ENCODE results near the gene ASPSCR1.

ASPSCR1 gene

DNA sequence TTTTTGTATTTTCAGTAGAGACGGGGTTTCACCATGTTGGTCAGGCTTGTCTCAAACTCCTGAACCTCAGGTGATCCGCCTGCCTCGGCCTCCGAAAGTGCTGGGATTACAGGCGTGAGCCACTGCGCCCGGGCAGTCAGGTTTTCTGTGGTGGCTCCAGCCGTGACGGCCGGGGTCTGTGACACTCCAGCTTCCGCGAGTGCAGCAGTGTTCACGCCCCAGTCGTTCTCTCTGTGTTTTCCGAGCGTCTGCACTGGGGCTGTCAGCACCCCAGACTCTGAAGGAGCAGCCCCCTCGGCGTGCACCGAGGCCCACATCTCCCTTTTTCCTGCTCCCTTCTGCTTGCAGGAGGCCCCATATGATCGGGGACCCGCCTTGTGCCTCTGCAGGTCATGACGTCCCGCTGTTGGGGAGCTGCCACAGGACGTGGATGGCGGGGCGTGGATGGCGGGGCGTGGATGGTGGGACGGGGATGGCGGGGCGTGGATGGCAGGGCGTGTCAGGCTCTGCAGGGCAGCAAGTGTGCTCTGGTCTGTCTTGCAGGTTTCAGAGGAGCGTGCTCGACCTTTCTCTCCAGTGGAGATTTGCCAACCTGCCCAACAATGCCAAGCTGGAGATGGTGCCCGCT, 5.7 kb downstream of the ASPSCR1 start:
- DNase-seq = no peak

DNA sequence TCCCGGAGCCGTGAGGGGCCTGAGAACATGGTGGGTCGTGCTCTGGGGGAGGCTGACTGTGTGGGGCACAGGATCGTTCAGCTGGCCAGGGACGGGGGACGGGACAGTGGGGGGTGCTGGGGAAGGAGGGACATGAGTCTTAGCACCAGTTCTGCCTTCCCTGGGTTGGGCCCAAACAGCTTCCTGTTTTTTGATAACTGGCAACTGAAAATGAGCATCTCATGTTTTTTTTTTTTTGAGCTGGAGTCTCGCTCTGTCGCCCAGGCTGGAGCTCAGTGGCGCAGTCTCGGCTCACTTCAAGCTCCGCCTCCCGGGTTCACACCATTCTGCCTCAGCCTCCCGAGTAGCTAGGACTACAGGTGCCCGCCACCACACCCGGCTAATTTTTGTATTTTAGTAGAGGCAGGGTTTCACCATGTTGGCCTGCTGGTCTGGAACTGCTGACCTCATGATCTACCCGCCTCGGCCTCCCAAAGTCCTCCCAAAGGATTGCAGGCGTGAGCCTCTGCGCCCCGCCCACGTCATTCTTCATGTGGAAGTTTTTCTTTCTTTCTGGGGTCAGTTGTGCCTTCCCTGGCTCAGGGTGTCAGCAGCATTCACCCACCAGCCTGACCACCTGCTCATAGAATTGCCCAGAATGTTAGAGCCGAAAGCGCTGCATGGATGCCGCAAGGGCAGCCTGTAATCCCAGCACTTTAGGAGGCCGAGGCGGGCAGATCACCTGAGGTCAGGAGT, 6.4 kb downstream of the ASPSCR1 start:
- no peak for DNase-seq

DNA sequence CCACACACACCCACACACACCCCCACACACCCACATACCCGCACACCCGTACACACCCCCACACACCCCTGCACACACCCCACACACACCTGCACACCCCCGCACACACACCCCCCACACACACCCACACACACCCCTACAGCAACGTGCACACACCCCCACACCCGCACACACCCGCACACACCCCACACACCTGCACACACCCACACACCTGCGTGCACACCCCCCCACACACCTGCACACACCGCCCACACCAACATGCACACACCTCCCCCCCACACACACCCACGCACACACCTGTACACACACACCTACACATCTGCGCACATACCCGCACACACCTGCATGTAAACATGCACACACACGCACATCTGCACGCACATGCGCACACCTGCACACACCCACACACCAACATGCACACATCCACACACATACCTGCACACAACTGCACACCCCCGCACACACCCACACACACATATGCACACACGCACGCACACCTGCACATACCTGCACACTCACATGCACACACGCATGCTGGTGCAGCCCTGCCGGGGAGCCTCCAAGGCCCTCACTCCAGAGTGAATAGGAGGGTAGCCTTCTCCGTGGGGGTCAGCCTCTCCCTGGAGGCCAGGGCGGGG, 7.5 kb downstream of the ASPSCR1 start:
- DNase-seq = no peak

DNA sequence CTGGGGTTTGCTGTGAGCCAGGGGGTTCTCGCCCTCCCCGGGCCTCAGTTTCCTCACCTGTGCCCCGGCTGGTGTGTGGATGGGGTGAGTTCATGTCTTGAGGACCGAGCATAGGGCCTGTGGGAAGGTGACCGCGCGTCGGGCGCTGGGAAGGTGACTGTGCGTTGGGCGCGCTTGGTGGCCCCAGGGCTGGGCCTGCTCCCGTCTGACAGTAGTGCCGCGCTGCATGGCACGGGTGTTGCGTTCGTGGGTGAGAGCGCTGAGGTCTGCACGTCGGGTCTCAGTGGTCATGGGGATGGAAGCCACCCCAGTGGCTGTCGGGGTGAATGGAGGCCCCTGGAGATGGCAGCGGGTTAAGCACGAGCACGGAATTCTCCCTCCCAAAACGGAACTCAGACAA, 9.2 kb downstream of the ASPSCR1 start:
- DNase-seq = no peak

DNA sequence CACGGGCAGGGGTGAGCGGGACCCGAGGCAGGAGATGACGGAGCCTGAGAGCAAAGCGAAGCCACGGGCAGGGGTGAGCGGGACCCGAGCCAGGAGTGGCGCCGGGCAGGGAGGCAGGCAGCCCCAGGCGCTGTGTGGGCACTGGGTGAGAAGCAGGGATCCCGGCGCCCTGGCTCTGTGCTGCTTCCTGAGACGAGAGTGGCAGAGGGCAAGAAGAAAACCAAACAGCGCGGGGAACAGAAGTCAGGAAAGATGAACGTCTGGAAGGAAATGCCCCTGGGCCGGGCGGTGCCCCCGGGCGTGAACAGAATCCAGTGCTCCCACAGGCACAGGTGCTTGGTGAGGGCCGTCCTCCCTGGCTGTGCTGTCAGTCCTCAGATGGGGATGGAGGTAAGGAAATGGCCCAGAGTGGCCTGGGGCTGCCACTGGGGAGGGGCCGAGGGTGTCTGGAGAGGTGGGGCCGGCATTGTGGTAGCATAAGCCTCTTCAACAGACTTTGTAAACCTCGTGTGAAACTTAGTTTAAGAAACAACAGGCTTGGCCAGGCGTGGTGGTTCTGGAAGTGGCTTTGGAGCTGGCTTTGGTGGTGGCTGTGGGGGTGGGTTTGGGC, 9.8 kb downstream of the ASPSCR1 start:
- DNase-seq = no peak

DNA sequence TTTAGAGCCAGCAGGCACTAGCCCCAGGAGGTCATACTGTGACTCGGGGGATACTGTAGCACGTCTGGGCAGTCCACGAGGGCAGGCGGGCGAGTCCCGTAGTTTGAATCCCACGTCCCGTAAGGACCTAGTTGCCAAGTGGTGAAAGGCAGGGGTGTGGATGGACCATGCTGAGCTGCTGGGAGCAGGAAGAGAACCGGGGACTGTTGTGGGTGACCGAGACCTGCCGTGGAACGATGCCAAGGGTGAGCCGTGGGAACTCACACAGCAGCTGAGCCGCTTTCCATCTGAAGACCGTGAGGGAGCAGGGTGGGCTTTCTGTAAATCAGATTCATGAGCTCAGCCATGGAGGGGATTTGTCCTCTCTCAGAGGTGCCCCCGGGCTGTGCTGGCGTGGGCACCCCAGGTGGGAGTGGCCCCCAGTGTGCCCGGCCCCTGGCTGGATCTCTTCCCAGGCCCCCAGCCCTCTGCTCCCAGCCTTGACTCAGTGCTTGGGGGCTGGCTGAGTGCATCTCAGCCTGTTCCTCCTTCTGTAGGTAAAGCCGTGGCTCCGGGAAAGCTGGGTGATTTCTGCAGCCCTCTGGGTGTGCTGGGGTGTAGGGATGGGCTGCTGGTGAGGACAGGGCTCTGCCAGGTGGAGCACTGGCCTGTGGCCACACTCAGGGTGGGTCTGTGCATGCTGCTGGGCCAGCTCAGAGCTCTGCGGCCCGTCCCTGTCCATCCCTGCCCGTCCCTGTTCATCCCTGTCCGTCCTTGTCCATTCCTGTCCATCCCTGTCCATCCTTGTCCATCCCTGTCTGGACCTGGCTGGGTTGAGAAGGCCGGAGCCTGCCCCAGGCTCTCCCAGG, 13.6 kb downstream of the ASPSCR1 start:
- DNase-seq = no peak

DNA sequence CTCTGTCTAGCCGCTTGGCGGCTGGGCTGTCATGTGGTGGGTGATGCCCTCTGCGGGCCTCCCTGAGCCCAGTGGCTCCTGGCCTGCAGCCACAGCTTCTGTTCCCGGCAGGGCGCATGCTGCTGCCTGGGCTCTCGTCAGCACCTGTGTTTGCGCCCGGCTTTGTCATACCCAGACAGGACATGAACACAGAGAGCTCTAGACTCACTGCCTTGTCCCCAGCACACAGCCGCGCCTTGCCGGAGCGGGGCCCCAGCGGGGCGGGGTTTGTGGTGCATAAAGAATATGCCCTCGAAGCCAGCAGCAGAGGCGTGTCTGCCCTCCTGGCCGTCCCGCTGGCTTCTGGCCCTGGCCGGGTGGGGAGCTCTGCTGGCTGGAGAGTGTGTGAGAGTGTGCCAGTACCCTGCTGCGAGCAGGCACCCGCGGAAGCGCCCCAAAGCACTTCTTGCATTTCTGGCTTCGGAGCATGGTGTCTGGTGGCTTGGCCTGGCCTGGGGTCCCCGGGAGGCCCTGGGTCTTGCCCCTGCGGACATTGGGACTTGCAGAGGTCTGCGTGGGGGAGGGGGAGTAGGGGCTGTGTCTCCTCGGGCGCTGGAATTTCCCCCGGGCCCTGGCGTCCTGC, 14.4 kb downstream of the ASPSCR1 start:
- DNase-seq = no peak

DNA sequence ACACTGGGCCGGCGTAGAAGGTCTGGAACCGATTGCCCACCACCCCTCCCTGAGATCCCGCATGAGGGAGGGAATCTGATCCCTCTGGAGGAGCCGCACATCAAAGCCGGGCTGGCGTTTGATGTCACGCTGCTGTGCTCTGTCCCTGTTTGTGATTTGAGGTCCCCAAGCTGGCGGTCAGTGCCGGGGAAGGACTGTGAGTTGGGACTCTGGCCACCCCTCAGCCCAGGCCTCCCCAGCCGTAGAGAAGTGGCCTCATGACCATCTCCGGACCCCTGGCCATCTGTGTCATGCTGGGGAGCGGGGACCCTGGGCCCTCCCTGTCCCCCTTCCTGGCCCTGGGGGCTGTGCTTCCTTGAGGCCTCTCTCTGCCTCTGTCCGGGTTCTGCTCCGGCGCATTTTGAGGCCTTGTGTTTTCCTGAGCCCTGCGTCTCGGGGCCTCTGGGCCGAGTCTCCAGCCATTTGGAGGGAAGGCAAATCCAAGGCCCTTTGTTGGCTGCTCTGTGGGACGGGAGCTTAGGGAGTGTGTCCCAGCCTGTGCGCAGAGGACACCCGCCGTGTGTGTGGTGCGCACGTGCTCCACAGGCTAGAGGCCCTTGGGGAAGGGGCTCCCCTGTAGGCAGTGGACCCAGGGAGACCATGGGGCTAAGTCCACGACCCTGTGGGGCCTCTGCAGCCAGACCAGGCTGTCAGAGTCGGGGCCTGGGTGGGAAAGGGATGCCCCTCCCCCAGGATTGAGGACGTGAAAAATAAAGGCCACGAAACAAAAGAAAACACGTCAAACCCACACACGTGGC, 15.1 kb downstream of the ASPSCR1 start:
- no peak for DNase-seq

DNA sequence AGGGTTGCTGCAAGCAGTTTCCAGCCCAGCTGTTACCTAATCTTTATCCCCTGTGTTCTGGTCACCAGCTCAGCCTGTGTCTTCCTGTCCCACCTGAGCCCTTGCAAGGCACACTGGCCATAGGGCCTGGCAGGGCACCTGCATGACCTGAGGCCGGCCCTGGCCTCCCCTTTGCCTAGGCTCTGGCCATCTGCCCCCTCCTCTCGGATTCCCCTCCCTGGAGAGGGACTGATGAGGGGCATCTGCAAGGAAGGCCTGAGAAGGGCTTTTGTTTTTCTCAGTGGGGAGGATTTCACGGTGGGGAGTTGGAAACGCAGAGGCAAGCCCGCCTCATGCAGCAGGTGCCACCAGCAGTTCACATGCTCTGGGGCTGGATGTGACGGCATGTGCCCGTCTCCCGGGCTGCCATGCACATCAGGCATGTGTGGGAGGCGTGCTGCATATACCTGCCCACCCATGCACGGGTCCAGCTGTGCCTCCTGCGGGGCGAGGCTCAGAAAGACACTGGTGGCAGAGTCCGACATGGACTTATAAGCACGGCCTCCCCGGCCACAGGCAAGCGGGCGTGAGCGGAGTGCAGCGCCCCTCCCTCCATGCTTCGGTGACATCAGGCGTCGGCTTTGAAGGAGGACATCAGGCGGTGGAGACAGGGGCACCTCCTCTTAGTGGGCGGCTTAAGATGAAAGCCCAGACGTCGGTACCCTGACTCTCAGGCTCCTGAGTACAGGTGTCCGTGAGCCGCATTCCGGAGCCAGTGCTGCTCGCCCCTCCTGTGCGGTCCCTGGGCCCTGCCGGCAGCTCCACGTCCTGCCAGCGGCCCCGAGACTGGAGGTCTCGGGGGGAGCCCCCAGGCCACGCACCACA, 16.5 kb downstream of the ASPSCR1 start:
- no peak for DNase-seq

DNA sequence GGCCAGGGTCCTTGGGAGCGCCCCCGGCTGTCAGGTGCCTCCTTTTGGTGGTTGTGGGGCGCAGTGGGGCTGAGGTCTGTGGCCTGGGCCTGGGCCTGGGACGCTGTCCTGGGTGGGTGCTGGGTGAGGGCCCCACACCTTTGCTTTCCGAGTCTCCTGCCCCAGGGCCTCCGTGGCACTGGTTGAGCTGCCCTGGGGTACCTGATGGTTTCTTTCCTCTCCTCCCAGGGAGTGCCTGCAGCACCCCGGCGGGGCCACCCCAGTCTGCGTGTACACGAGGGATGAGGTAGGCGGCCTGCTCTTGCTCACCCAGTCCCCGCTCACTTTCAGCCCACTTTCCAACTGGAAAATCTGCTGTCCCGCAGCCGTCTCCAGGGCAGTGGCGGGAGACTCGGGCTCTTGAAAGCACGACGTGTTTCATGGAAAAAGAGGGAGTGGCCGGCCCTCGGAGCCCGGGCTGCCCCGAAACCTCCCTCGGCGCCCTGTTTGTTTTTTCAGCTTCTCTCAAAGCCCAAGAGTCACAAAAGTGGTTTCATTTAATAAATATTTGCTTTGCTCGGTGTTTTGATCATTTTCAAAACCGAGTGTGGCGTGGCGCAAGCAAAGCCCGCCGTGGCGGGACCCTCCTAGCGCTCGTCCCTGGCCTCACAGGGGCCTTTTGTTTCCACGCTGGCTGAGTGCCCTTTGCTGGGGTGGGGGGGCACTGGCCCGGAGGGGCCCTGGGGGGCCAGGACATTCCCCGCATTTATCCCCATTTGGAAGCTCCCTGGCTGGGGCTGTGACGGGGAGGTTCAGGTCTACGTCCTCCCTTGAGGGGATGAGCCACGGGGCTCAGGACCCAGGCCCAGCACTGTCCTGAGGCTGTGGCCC, 17.4 kb downstream of the ASPSCR1 start:
- no peak for DNase-seq

DNA sequence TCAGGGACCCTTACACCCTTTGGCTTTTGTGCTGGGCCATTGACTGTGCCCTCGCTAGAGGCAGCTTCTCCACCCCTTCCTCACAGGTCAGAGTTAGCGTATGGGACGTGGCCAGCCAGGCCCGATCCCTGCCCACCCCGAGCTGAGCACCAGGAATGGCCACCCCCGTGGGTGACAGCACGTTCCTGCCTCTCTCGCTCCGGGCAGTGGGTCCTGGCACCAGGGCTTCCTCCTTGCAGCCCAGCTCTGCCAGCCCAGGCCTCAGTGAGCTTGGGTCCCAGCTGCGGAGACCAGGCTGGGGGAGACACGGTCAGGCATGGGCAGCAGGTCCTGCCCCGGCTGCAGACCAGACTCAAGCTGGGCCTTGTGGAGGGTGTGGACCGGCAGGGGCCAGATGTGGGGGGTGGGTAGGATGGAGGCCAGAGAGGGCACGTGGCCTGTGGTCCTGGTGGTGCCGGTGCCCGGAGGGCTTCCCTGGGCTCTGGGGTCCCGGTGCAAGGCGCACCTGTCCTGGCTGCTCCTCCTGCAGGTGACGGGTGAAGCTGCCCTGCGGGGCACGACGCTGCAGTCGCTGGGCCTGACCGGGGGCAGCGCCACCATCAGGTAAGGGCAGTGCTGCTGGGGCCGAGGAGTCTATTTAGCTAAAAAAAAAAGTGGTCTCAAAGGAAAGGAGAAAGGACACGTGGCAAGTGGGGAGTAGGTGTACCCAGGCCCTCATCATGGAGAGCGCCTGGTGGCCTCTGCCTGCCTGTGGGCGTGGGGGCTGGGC, 18.2 kb downstream of the ASPSCR1 start:
- no peak for DNase-seq

DNA sequence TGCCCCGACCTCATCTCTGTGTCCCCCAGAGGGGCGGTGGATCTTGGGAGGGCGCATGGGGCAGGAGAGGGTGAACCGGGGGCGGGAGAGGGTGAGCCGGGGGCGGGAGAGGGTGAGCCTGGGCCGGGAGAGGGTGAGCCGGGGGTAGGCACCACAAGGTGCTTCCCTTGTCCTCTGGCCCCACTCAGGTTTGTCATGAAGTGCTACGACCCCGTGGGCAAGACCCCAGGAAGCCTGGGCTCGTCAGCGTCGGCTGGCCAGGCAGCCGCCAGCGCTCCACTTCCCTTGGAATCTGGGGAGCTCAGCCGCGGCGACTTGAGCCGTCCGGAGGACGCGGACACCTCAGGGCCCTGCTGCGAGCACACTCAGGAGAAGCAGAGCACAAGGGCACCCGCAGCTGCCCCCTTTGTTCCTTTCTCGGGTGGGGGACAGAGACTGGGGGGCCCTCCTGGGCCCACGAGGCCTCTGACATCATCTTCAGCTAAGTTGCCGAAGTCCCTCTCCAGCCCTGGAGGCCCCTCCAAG, 18.9 kb downstream of the ASPSCR1 start:
- DNase-seq = no peak

DNA sequence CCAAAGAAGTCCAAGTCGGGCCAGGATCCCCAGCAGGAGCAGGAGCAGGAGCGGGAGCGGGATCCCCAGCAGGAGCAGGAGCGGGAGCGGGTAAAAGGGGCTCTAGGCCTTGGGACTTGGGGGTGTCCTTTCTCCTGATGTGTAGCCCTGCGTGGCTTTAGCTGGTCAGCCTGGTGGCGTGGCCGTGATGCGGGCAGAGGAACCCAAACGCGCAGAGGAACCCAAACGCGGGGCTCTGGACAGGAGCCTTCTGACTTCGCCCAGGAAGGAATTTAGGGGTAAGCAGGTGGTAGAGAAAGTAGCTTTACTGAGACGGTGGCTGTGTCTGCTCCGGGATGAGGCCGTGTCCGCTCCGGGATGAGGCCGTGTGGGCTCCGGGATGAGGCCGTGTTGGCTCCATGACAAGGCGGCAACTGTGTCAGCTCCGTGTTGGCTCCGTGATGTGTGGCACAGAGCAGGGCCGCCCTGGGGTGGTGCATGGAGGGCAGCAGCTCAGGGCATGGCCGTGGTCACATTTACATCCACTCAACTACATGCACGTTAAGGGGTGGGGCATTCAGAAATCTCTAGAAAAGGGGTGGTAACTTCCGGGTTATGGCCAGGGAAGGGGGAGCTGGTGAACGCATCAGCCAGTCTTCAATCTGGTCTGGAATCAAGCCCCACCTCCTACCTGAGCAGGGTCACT, 19.5 kb downstream of the ASPSCR1 start:
- DNase-seq = no peak

DNA sequence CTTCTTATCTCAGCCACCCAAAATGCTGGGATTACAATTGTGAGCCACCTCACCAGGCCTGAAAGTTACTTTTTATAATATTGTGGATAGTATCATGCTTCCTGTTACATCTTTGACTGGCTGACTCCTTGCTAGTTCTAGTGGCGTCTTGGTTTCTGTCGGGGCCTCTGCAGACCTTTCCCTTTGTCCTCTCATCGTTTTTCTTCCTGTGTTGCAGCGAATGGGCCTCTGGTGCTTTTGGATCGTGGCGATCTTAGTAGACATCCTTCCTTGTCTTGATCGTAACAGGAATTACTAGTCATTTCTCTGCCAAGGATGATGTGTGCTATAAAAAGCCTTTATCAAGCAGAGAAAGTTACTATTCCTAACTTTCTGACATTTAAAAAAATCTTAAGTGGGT, 20.8 kb downstream of the ASPSCR1 start:
- no peak for DNase-seq

DNA sequence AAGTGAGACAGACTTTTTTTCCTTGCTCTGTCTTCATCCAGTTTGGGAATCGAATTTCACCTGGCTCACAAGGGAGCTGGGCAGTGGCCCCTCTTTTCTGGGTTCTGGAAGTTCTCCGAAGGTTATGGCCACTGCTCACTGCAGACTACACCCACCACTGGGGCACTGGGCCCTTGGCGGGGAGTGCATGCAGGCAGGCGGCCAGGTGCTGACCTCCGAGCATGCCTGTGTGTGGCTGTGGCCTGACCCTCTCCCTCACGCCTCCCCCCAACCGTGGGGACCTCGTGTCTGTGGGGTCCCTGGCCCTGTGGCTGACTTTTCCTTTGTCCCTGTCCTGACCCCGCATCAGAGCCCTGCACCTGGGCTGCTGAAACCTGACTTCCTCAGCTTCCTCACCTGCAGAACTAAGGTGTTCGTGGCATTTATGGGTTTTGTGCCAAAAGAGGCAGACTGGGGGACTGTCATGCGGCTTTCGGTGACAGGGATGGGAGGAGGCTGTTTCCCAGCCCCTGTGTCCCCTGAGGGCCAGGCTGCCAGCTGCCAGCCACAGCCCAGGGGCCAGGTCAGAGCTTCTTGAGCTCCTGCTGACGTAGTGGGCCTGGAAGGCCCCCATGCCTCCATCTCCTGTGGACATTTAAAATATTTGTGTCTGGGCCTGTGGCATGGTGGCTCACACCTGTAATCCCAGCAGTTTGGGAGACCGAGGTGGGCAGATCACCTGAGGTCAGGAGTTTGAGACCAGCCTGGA, 21.4 kb downstream of the ASPSCR1 start:
- DNase-seq = no peak

DNA sequence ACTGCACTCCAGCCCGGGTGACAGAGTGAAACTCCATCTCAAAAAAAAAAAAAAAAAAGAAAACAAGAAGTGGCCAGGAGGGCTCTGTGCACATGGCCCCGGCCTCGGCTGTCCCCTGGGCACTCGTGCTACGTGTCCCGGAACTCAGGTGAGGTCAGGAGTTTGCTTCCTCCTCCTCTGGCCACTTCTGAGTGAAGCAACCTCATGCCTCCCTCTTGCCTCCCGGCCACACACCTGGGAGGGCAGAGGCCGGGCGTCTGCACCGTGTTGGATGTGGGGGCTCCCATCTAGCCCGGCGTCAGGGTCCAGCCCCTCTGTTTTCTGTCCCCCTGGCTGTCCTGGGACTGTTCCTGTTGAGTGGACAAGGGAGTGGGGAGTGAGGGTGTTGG, 22.2 kb downstream of the ASPSCR1 start:
- no peak for DNase-seq
